A549 (cell line): Measurements from ENCODE around the gene MYEOV. TPM values are rescaled to one million over a fixed set of nuclear protein-coding genes. Genes with fewer than 3 reads are reported as not detected.

ENCODE experiments used
- ATAC-seq, 2 experiments: fragments of 200-7000 bp in 1 of 2; fragments of >200 bp in 1 of 2; cut with Nextera tagmentation in 1 of 2; cut with Tn5 transposase in 1 of 2; 3 replicates each; pipeline versions ENCODE4 v1.8.0 to v1.9.1; 2018 to 2020; ENCODE audit warnings: mild to moderate bottlenecking in 1 of 2, moderate library complexity in 1 of 2
- CTCF ChIA-PET: fragments of 300-600 bp; sonication (Branson Sonifier 250); formaldehyde crosslinking; extraction: SDS; loops from one replicate; lab custom pipeline; 2021; ENCODE audit warnings: antibody characterized with exemption, inconsistent platforms; lab: Yijun Ruan, JAX
- POLR2A ChIA-PET: fragments of 350-600 bp; formaldehyde crosslinking; extraction: SDS; loops from one replicate; lab custom pipeline; 2021; ENCODE audit warnings: antibody characterized with exemption, inconsistent platforms; lab: Yijun Ruan, JAX
- DNase-seq, 2 experiments: peaks; one replicate each; pipeline versions ENCODE4 v3.0.0 to v3.0.0-alpha.2; 2011 to 2016; ENCODE audit warnings: low read depth in 1 of 2, low spot score in 1 of 2
- FAIRE-seq: peaks from 2 replicates; lab custom pipeline; 2011; peaks lifted over from hg19 to GRCh38; lab: Jason Lieb, UNC
- H3K27ac ChIP-seq, 2 experiments: fragments of >200 bp; sonication (Bioruptor Twin); formaldehyde crosslinking; 3 replicates each; pipeline ENCODE4 v1.5.1; 2016 to 2017
- H3K4me1 ChIP-seq: fragments of >200 bp; sonication (Bioruptor Twin); formaldehyde crosslinking; 3 replicates; pipeline ENCODE4 v1.6.1; 2016
- H3K4me2 ChIP-seq: fragments of >200 bp; sonication (Bioruptor Twin); formaldehyde crosslinking; 3 replicates; pipeline ENCODE4 v1.6.1; 2016
- H3K4me3 ChIP-seq: fragments of >200 bp; sonication (Bioruptor Twin); formaldehyde crosslinking; 3 replicates; pipeline ENCODE4 v1.5.1; 2016
- H3K9me3 ChIP-seq: fragments of >200 bp; sonication (Bioruptor Twin); formaldehyde crosslinking; 3 replicates; pipeline ENCODE4 v1.6.1; 2016
- CBX2 ChIP-seq: fragments of 200-600 bp; sonication (generic); IDR thresholded peaks from 2 replicates; pipeline ENCODE4 v1.6.1; 2016; ENCODE audit warnings: low read depth, mild to moderate bottlenecking, borderline replicate concordance
- CTCF ChIP-seq: fragments of >200 bp; sonication (Bioruptor Twin); formaldehyde crosslinking; IDR thresholded peaks from 3 replicates; pipeline ENCODE4 v1.5.1; 2016
- E2F6 ChIP-seq: IDR thresholded peaks from 2 replicates; pipeline ENCODE4 v1.6.1; 2012; ENCODE audit warnings: low read depth, borderline replicate concordance
- EHMT2 ChIP-seq: fragments of 200-600 bp; sonication (generic); IDR thresholded peaks from 2 replicates; pipeline ENCODE4 v1.6.1; 2016; ENCODE audit warnings: antibody characterized with exemption, low read depth, mild to moderate bottlenecking, moderate library complexity
- EP300 ChIP-seq, 2 experiments: fragments of >200 bp; sonication (Bioruptor Twin); formaldehyde crosslinking; IDR thresholded peaks; 2 replicates in 1 of 2; 3 replicates in 1 of 2; pipeline ENCODE4 v1.6.1; 2016 to 2017
- FOSB ChIP-seq: fragments of 250-450 bp; sonication (Bioruptor Pico); IDR thresholded peaks from 2 replicates; pipeline ENCODE4 v1.5.0; 2020; ENCODE audit warnings: mild to moderate bottlenecking, moderate library complexity
- HDAC2 ChIP-seq: fragments of 200-600 bp; sonication (generic); IDR thresholded peaks from 2 replicates; pipeline ENCODE4 v1.6.1; 2016
- HES2 ChIP-seq: fragments of >200 bp; sonication (Bioruptor Twin); formaldehyde crosslinking; IDR thresholded peaks from 2 replicates; pipeline ENCODE4 v1.6.1; 2016
- HMGXB4 ChIP-seq: fragments of 250-450 bp; sonication (Bioruptor Pico); IDR thresholded peaks from 2 replicates; pipeline ENCODE4 v1.5.0; 2021; ENCODE audit warnings: mild to moderate bottlenecking, moderate library complexity, borderline replicate concordance
- HOXB13 ChIP-seq: fragments of 250-450 bp; sonication (Bioruptor Pico); IDR thresholded peaks from 2 replicates; pipeline ENCODE4 v1.5.0; 2020; ENCODE audit warnings: low read depth, mild to moderate bottlenecking, moderate library complexity
- HOXB5 ChIP-seq: fragments of 250-450 bp; sonication (Bioruptor Pico); IDR thresholded peaks from 2 replicates; pipeline ENCODE4 v1.5.0; 2020; ENCODE audit warnings: mild to moderate bottlenecking, moderate library complexity
- JUN ChIP-seq, 2 experiments: fragments of >200 bp; sonication (Bioruptor Twin); formaldehyde crosslinking; IDR thresholded peaks; 2 replicates in 1 of 2; 3 replicates in 1 of 2; pipeline ENCODE4 v1.6.1; 2016 to 2017
- JUNB ChIP-seq: fragments of >200 bp; sonication (Bioruptor Twin); formaldehyde crosslinking; IDR thresholded peaks from 2 replicates; pipeline ENCODE4 v1.6.1; 2016
- MAX ChIP-seq: IDR thresholded peaks from 2 replicates; pipeline ENCODE4 v1.6.1; 2012
- MYC ChIP-seq: IDR thresholded peaks from 2 replicates; pipeline ENCODE4 v1.6.1; 2012; ENCODE audit warnings: mild to moderate bottlenecking, inconsistent platforms, low read length, improper control_type of control experiment, borderline replicate concordance
- NFE2L2 ChIP-seq: fragments of 150-350 bp; conservative IDR thresholded peaks from 2 replicates; pipeline ENCODE4 v1.6.1; 2014; ENCODE audit warnings: low read length
- NPAS2 ChIP-seq: fragments of 250-450 bp; sonication (Bioruptor Pico); IDR thresholded peaks from 2 replicates; pipeline ENCODE4 v1.8.0; 2022; ENCODE audit warnings: mild to moderate bottlenecking, moderate library complexity, borderline replicate concordance
- NR3C1 ChIP-seq: fragments of >200 bp; sonication (Bioruptor Twin); formaldehyde crosslinking; IDR thresholded peaks from 3 replicates; pipeline ENCODE4 v1.6.1; 2017
- PBX3 ChIP-seq: IDR thresholded peaks from 2 replicates; pipeline ENCODE4 v1.6.1; 2012
- POLR2AphosphoS2 ChIP-seq: conservative IDR thresholded peaks from 2 replicates; pipeline ENCODE4 v1.6.1; 2012; ENCODE audit warnings: low read length, improper control_type of control experiment, inconsistent platforms
- RCOR1 ChIP-seq: fragments of 150-350 bp; IDR thresholded peaks from 2 replicates; pipeline ENCODE4 v1.6.1; 2014; ENCODE audit warnings: antibody characterized with exemption, low read length, low read depth
- RFX5 ChIP-seq: fragments of 450-650 bp; IDR thresholded peaks from 2 replicates; pipeline ENCODE4 v1.7.1; 2014; ENCODE audit warnings: antibody characterized with exemption, mild to moderate bottlenecking, moderate library complexity
- RNF2 ChIP-seq: fragments of 200-600 bp; sonication (generic); IDR thresholded peaks from 2 replicates; pipeline ENCODE4 v1.6.1; 2016; ENCODE audit warnings: low read depth, mild to moderate bottlenecking, antibody characterized with exemption, moderate library complexity, borderline replicate concordance
- SREBF2 ChIP-seq: fragments of 450-650 bp; IDR thresholded peaks from 2 replicates; pipeline ENCODE4 v1.6.1; 2014; ENCODE audit warnings: mild to moderate bottlenecking, moderate library complexity
- TP53 ChIP-seq: fragments of 250-450 bp; sonication (Bioruptor Pico); IDR thresholded peaks from 2 replicates; pipeline ENCODE4 v1.5.0; 2021; ENCODE audit warnings: mild to moderate bottlenecking, moderate library complexity
- USF2 ChIP-seq: fragments of 450-650 bp; IDR thresholded peaks from 2 replicates; pipeline ENCODE4 v1.6.1; 2014; ENCODE audit warnings: antibody characterized with exemption
- WGBS: methylation state at CpG from one replicate; pipeline ENCODE4 v1.1.6; 2017; ENCODE audit errors: missing lambda C conversion rate; 5-methylcytosine and 5-hydroxymethylcytosine counted together
- polyA plus RNA-seq, 4 experiments: library from polyadenylated mRNA; depleted of rRNA in 3 of 4; stranded (reverse); fragments of >200 nt; fragmentation: RNase III in 1 of 4; extraction: RNeasy Plus Mini Kit Qiagen cat#74134 plus additional on column Dnase treatment in 1 of 4; gene quantifications; 2 replicates in 3 of 4; 3 replicates in 1 of 4; pipeline ENCODE4 v1.2.3, GENCODE V29; 2011 to 2017

MYEOV gene
- polyA plus RNA-seq, 2 of the 4 experiments (the other 2 are of a cell fraction), result 92.3 to 102 TPM

GRCh38 chr11:69313992-69314391, 20.0 kb downstream of the MYEOV start (continued):
- TF ChIP-seq TP53 (CRISPR knock-in tag) (no peak), MYC (no peak), FOSB (CRISPR knock-in tag) (no peak), RFX5 (no peak), HOXB13 (no peak), POLR2AphosphoS2 (no peak)

- ChIA-PET POLR2A (no interaction called here), CTCF (interaction anchor here (0.8 kb wide), 1 partner anchor 329 kb away, joined by 3 read pairs; no protein-coding TSS in a partner anchor)
- H3K4me1 ChIP-seq, result peaks cover 7% of the 10 kb centered on the region
These were observed 20.6 kb downstream of the MYEOV start for GRCh38 chr11:69314555-69314954.

GRCh38 chr11:69316956-69317355, 23.0 kb downstream of the MYEOV start:
- WGBS, result 88% methylated on average over 4 of the region's 4 CpGs
- no peak for FAIRE-seq
- no peak for ATAC-seq
- ChIA-PET POLR2A (interaction anchor here (0.6 kb wide), 1 partner anchor 484 kb away, joined by 5 read pairs; no protein-coding TSS in a partner anchor), CTCF (interaction anchor here (1.0 to 1.5 kb wide), 5 partner anchors 12 to 326 kb away, joined by 3 to 4 read pairs (median 3); no protein-coding TSS in a partner anchor)
- no peak for DNase-seq
- Histone ChIP-seq H3K9me3 (peaks cover 11% of the 10 kb centered on the region; the same call in 1 of the 3 replicates), H3K4me1 (peaks cover 28% of the 10 kb centered on the region), H3K4me2 (no peak overlapping the region), H3K27ac (no peak overlapping the region), H3K4me3 (no peak overlapping the region)
- TF ChIP-seq NFE2L2 (no peak), RCOR1 (no peak), NR3C1 (no peak), HMGXB4 (CRISPR knock-in tag) (no peak), USF2 (no peak), JUNB (no peak), E2F6 (no peak), RNF2 (no peak), SREBF2 (no peak), HDAC2 (no peak), CTCF (no peak)

More at GRCh38 chr11:69314555-69314954, 20.6 kb downstream of the MYEOV start:
- no peak for FAIRE-seq
- TF ChIP-seq HES2 (no peak), JUN (IDR thresholded peaks at IDR 0.05) (no peak), HOXB5 (no peak), PBX3 (no peak), MAX (no peak), USF2 (no peak), NPAS2 (no peak), EP300 (IDR thresholded peaks at IDR 0.05) (no peak), EHMT2 (no peak), NFE2L2 (no peak), CBX2 (no peak)
- TF ChIP-seq, all 56 proteins: peak for 0
- peaks cover 11% of the 10 kb centered on the region; the same call in 1 of the 3 replicates for H3K9me3 ChIP-seq
- H3K4me2 ChIP-seq, result no peak overlapping the region
- ATAC-seq (no peak), DNase-seq (no peak)
- H3K4me3 ChIP-seq, result no peak overlapping the region
- H3K27ac ChIP-seq, result no peak overlapping the region
